PC-3 (cell line): ENCODE measurements around the gene BNIP5. TPM values are rescaled to one million over a fixed set of nuclear protein-coding genes. Genes with fewer than 3 reads are reported as not detected.

Experiments
- ATAC-seq: fragments of 200-7000 bp; cut with Tn5 transposase; 2 replicates; pipeline ENCODE4 v1.9.1; 2020; ENCODE audit warnings: mild to moderate bottlenecking, moderate library complexity
- BruUV-seq: library from RNA; stranded (reverse); fragments of 400-500 nt; replicated peaks from 2 replicates; lab custom pipeline; 2021; lab: Mats Ljungman, UMichigan
- CTCF ChIA-PET: fragments of 300-600 bp; sonication (Branson Sonifier 250); formaldehyde crosslinking; loops from one replicate; lab custom pipeline; 2022; ENCODE audit warnings: antibody characterized with exemption; lab: Charles Lee
- POLR2A ChIA-PET: fragments of 300-600 bp; sonication (Branson Sonifier 250); formaldehyde crosslinking; loops from one replicate; lab custom pipeline; 2022; ENCODE audit warnings: antibody characterized with exemption; ENCODE audit not compliant: unreplicated experiment; lab: Charles Lee
- DNase-seq: peaks from one replicate; pipeline ENCODE4 v3.0.0-alpha.2; 2015
- H2AFZ ChIP-seq: fragments of 300-600 bp; sonication (generic); 2 replicates; pipeline ENCODE4 v1.6.0; 2016; ENCODE audit warnings: antibody characterized with exemption, low read length
- H3F3A ChIP-seq: fragments of 300-600 bp; sonication (generic); one replicate; pipeline ENCODE4 v1.6.0; 2017; ENCODE audit warnings: antibody characterized with exemption, low read length, control low read depth, mild to moderate bottlenecking; ENCODE audit not compliant: unreplicated experiment
- H3K27ac ChIP-seq: fragments of 300-600 bp; sonication (generic); 2 replicates; pipeline ENCODE4 v1.5.1; 2016; ENCODE audit warnings: mild to moderate bottlenecking, low read length
- H3K27me3 ChIP-seq: fragments of 300-600 bp; sonication (generic); 2 replicates; pipeline ENCODE4 v1.6.1; 2016; ENCODE audit warnings: low read length, mixed read lengths
- H3K36me3 ChIP-seq: fragments of 300-600 bp; sonication (generic); 2 replicates; pipeline ENCODE4 v1.6.1; 2016; ENCODE audit warnings: low read depth, mixed run types, low read length, mixed read lengths
- H3K4me1 ChIP-seq: fragments of 300-600 bp; sonication (generic); 2 replicates; pipeline ENCODE4 v1.5.1; 2016; ENCODE audit warnings: low read length; ENCODE audit not compliant: insufficient read depth
- H3K4me2 ChIP-seq: fragments of 300-600 bp; sonication (generic); 2 replicates; pipeline ENCODE4 v1.6.0; 2016; ENCODE audit warnings: low read length
- H3K4me3 ChIP-seq: fragments of 300-600 bp; sonication (generic); 2 replicates; pipeline ENCODE4 v1.5.1; 2016; ENCODE audit warnings: mild to moderate bottlenecking, low read length, mixed read lengths
- H3K79me2 ChIP-seq: fragments of 300-600 bp; sonication (generic); 2 replicates; pipeline ENCODE4 v1.6.1; 2017; ENCODE audit warnings: low read length, mixed read lengths
- H3K9ac ChIP-seq: fragments of 300-600 bp; sonication (generic); 2 replicates; pipeline ENCODE4 v1.6.0; 2016; ENCODE audit warnings: mild to moderate bottlenecking, low read length
- H3K9me2 ChIP-seq: fragments of 300-600 bp; sonication (generic); replicated peaks from 2 replicates; pipeline ENCODE4 v1.6.1; 2016; ENCODE audit warnings: mixed run types, low read length, mixed read lengths
- H3K9me3 ChIP-seq: fragments of 300-600 bp; sonication (generic); 2 replicates; pipeline ENCODE4 v1.6.1; 2016; ENCODE audit warnings: low read length, mixed read lengths
- H4K20me1 ChIP-seq: fragments of 300-600 bp; sonication (generic); 2 replicates; pipeline ENCODE4 v1.6.1; 2016; ENCODE audit warnings: low read length, mixed read lengths
- CTCF ChIP-seq: fragments of 300-600 bp; sonication (generic); conservative IDR thresholded peaks from 2 replicates; pipeline ENCODE4 v1.5.1; 2017; ENCODE audit warnings: antibody characterized with exemption, low read depth, mild to moderate bottlenecking, low read length
- EZH2 ChIP-seq: fragments of 300-600 bp; sonication (generic); IDR thresholded peaks from one replicate; pipeline ENCODE4 v1.6.1; 2017; ENCODE audit warnings: antibody characterized with exemption, mild to moderate bottlenecking, low read length; ENCODE audit not compliant: unreplicated experiment
- EZH2phosphoT487 ChIP-seq: fragments of 300-600 bp; sonication (generic); IDR thresholded peaks from 2 replicates; pipeline ENCODE4 v1.6.1; 2018; ENCODE audit warnings: mild to moderate bottlenecking, antibody characterized with exemption, low read length, borderline replicate concordance
- intact Hi-C: fragments of 100-400 bp; cut with micrococcal nuclease; formaldehyde crosslinking; loops from 2 replicates; pipeline ENCODE4 v1.9.0; 2023
- total RNA-seq: library from RNA; depleted of rRNA; stranded (reverse); fragments of >200 nt; gene quantifications from 2 replicates; pipeline ENCODE4 v1.2.3, GENCODE V29; 2014

The BNIP5 gene
- total RNA-seq, 1 experiment from 2014 or later, result not detected

- Histone ChIP-seq H3K4me1 (no peaks in the 10 kb centered on the region), H3F3A (no peaks in the 10 kb centered on the region), H3K79me2 (no peaks in the 10 kb centered on the region), H3K9ac (no peak overlapping the region), H4K20me1 (no peaks in the 10 kb centered on the region), H3K9me3 (no peaks in the 10 kb centered on the region), H3K4me2 (no peak overlapping the region), H2AFZ (no peak overlapping the region), H3K9me2 (no peaks in the 10 kb centered on the region), H3K36me3 (no peaks in the 10 kb centered on the region), H3K4me3 (no peak overlapping the region), H3K27me3 (no peaks in the 10 kb centered on the region), H3K27ac (no peak overlapping the region)
- intact Hi-C loops, result no loop called here
- DNase-seq, result no peak
- POLR2A ChIA-PET, result no interaction called here
- CTCF ChIA-PET, result no interaction called here
- no peak for ATAC-seq
- no TSS peak for BruUV-seq
- no peak for TF ChIP-seq CTCF
Observed at GRCh38 chr6:36352477-36353157, 15.9 kb upstream of the BNIP5 start.

GRCh38 chr6:36350681-36351571 is 14.2 kb upstream of the BNIP5 start:
- CTCF ChIA-PET, result interaction anchor here (0.6 kb wide), 1 partner anchor 58 kb away, joined by 3 read pairs; no protein-coding TSS in a partner anchor
- H2AFZ ChIP-seq, result no peak overlapping the region
- TF ChIP-seq EZH2, result no peak
- TF ChIP-seq CTCF, result no peak
- no peak for TF ChIP-seq EZH2phosphoT487

GRCh38 chr6:36350082-36350481 is 13.4 kb upstream of the BNIP5 start:
- Histone ChIP-seq H3F3A (no peaks in the 10 kb centered on the region), H3K9me2 (no peaks in the 10 kb centered on the region), H3K9ac (no peak overlapping the region), H3K4me1 (no peaks in the 10 kb centered on the region), H3K36me3 (no peaks in the 10 kb centered on the region), H3K9me3 (no peaks in the 10 kb centered on the region), H3K4me3 (no peak overlapping the region), H3K27me3 (no peaks in the 10 kb centered on the region), H3K27ac (no peak overlapping the region), H3K4me2 (no peak overlapping the region), H3K79me2 (no peaks in the 10 kb centered on the region), H2AFZ (no peak overlapping the region), H4K20me1 (no peaks in the 10 kb centered on the region)
- ChIA-PET POLR2A (no interaction called here), CTCF (no interaction called here)
- no peak for TF ChIP-seq CTCF
- TF ChIP-seq EZH2, result no peak
- TF ChIP-seq EZH2phosphoT487, result no peak
- no TSS peak for BruUV-seq
- no peak for DNase-seq
- no peak for ATAC-seq
- intact Hi-C loops, result no loop called here

More at GRCh38 chr6:36350681-36351571, 14.2 kb upstream of the BNIP5 start:
- Histone ChIP-seq H3F3A (no peaks in the 10 kb centered on the region), H3K4me1 (no peaks in the 10 kb centered on the region), H3K79me2 (no peaks in the 10 kb centered on the region), H3K27ac (no peak overlapping the region), H3K9me3 (no peaks in the 10 kb centered on the region), H3K9ac (no peak overlapping the region), H3K27me3 (no peaks in the 10 kb centered on the region), H3K36me3 (no peaks in the 10 kb centered on the region), H3K4me3 (no peak overlapping the region), H3K9me2 (no peaks in the 10 kb centered on the region), H4K20me1 (no peaks in the 10 kb centered on the region), H3K4me2 (no peak overlapping the region)
- POLR2A ChIA-PET, result no interaction called here
- DNase-seq, result no peak
- no TSS peak for BruUV-seq
- intact Hi-C loops, result no loop called here
- no peak for ATAC-seq
